HCT116 (cell line): Measurements from ENCODE around the gene THG1L.

Experiments used
- EZH2 ChIP-seq: fragments of 200-600 bp; sonication (generic); IDR thresholded peaks from 2 replicates; pipeline ENCODE4 v1.6.1; 2017; ENCODE audit warnings: antibody characterized with exemption, mixed run types
- EZH2phosphoT487 ChIP-seq: fragments of 200-600 bp; IDR thresholded peaks from 2 replicates; pipeline ENCODE4 v1.6.1; 2018; ENCODE audit warnings: antibody characterized with exemption, borderline replicate concordance
- MAX ChIP-seq: IDR thresholded peaks from 2 replicates; pipeline ENCODE4 v1.6.1; 2012
- POLR2A ChIP-seq: IDR thresholded peaks from 2 replicates; pipeline ENCODE4 v1.7.0; 2011; ENCODE audit warnings: borderline replicate concordance; ENCODE audit not compliant: insufficient read depth, insufficient read length; ENCODE audit errors: extremely low read depth
- REST ChIP-seq: IDR thresholded peaks from 2 replicates; pipeline ENCODE4 v1.6.1; 2012; ENCODE audit warnings: low read depth
- TF ChIP-seq, protein P1 (sequence below), 3 experiments: fragments of 200-600 bp in 1 of 3; sonication (generic) in 1 of 3; IDR thresholded peaks in 2 of 3; conservative IDR thresholded peaks in 1 of 3; 2 replicates each; pipeline ENCODE4 v1.5.1; 2012 to 2017; ENCODE audit warnings: low read depth in 2 of 3, low read length in 2 of 3, antibody characterized with exemption in 1 of 3, borderline replicate concordance in 1 of 3, control low read depth in 1 of 3, mild to moderate bottlenecking in 1 of 3, mixed read lengths in 1 of 3, mixed run types in 1 of 3, moderate library complexity in 1 of 3; ENCODE audit not compliant: insufficient read depth in 1 of 3

DNA sequence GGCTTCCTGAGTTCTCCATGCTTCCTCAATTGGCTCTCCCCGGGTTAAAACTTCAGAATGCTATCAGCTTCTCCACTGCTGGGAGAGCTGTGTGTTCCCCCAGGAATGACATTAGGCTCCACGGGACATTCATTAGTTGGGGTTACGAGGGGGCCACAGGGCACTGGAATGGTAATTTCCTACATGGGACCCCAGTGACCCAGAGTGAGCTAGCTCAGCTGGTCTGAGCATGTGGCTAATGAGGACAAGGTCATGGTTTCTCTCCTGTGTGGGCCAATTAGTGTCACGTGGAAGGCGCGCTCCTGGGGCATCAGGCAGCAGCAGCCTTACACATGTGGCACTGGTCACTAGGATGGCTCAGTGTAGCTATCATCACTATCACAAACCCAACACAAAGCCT lies 33.3 kb downstream of the THG1L start:
- TF ChIP-seq REST = no peak
- TF ChIP-seq, protein P1, sequence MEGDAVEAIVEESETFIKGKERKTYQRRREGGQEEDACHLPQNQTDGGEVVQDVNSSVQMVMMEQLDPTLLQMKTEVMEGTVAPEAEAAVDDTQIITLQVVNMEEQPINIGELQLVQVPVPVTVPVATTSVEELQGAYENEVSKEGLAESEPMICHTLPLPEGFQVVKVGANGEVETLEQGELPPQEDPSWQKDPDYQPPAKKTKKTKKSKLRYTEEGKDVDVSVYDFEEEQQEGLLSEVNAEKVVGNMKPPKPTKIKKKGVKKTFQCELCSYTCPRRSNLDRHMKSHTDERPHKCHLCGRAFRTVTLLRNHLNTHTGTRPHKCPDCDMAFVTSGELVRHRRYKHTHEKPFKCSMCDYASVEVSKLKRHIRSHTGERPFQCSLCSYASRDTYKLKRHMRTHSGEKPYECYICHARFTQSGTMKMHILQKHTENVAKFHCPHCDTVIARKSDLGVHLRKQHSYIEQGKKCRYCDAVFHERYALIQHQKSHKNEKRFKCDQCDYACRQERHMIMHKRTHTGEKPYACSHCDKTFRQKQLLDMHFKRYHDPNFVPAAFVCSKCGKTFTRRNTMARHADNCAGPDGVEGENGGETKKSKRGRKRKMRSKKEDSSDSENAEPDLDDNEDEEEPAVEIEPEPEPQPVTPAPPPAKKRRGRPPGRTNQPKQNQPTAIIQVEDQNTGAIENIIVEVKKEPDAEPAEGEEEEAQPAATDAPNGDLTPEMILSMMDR (IDR thresholded peaks at IDR 0.05 in 2 of 3, conservative IDR thresholded peaks at IDR 0.05 in 1 of 3; ENCODE audit: borderline replicate concordance in 1 of 3, insufficient read depth in 1 of 3, low read depth in 2 of 3, low read length in 2 of 3) = no peak
- no peak for TF ChIP-seq EZH2phosphoT487
- no peak for TF ChIP-seq EZH2
- TF ChIP-seq MAX = no peak
- TF ChIP-seq POLR2A = no peak
